ENCODE results near the gene XYLT1.

XYLT1 gene

DNA sequence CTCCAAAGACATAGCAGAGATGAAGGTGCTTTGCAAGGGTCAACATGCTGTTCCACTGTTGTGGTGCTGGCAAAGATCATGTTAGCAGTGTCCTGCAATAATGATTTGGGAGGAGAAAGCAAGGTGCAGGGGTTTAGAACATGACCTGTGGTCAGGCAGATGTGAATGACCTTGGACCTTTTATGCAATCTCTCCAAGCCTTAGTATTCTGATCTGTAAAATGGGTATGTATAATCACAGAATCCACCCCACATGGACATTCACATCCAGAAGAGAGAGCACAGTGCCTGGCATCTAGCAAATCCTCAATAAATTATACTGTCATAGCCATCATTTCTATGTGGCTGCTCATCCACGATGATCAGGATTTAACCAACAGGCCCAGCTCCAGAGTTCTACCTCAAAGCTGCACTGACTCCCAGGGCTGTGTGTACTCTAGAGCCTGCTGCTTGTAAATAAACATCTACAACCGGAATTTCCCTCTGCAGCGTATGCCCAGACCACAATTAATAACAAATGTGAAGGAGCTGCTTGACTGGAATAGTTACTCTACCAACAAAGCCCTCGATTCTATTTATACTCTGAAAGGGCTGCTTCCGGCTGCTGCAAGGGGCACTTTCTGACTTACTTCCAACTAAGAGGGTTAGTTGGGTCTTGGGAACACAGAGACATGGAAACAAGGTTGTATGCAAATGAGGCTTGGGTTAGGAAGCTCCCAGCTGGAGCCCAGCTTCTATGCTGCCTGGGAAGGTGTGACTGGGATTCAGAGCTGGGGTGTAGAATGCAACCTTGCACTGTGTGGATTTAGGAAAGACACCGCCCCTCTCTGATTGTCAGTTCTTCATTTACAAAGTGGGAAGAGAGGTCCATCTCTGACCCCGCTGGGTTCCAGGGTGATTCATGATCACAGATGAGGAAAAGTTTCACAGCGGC lies 265.2 kb downstream of the XYLT1 start:
- no peaks in the 10 kb centered on the region for H3K4me1 ChIP-seq (ENCODE audit: control insufficient read depth, low read length)
- H3K4me3 ChIP-seq (ENCODE audit: low read length), result no peak overlapping the region
- H3K27ac ChIP-seq (ENCODE audit: low read depth, low read length), result no peak overlapping the region
- H3K79me2 ChIP-seq (ENCODE audit: control insufficient read depth, low read length), result no peaks in the 10 kb centered on the region
- no peak overlapping the region for H3K4me2 ChIP-seq (ENCODE audit: low read length)
- no peak for TF ChIP-seq EZH2phosphoT487 (IDR thresholded peaks at IDR 0.05; ENCODE audit: borderline replicate concordance, low read length)
- TF ChIP-seq, protein P1, sequence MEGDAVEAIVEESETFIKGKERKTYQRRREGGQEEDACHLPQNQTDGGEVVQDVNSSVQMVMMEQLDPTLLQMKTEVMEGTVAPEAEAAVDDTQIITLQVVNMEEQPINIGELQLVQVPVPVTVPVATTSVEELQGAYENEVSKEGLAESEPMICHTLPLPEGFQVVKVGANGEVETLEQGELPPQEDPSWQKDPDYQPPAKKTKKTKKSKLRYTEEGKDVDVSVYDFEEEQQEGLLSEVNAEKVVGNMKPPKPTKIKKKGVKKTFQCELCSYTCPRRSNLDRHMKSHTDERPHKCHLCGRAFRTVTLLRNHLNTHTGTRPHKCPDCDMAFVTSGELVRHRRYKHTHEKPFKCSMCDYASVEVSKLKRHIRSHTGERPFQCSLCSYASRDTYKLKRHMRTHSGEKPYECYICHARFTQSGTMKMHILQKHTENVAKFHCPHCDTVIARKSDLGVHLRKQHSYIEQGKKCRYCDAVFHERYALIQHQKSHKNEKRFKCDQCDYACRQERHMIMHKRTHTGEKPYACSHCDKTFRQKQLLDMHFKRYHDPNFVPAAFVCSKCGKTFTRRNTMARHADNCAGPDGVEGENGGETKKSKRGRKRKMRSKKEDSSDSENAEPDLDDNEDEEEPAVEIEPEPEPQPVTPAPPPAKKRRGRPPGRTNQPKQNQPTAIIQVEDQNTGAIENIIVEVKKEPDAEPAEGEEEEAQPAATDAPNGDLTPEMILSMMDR (IDR thresholded peaks at IDR 0.05; ENCODE audit: low read depth, low read length, poor library complexity, severe bottlenecking), result no peak
- no peaks in the 10 kb centered on the region for H3K9me3 ChIP-seq (ENCODE audit: control insufficient read depth, insufficient read depth, low read length)
- no peaks in the 10 kb centered on the region for H3K9me2 ChIP-seq (replicated peaks; ENCODE audit: control insufficient read depth, low read length)
- H3F3A ChIP-seq (ENCODE audit: control insufficient read depth, insufficient read depth), result no peaks in the 10 kb centered on the region
- no peaks in the 10 kb centered on the region for H3K27me3 ChIP-seq (ENCODE audit: control insufficient read depth, low read length)
- H4K20me1 ChIP-seq (ENCODE audit: control insufficient read depth, insufficient read depth, low read depth, low read length), result no peaks in the 10 kb centered on the region
- H3K36me3 ChIP-seq (ENCODE audit: control insufficient read depth, low read length), result no peaks in the 10 kb centered on the region

DNA sequence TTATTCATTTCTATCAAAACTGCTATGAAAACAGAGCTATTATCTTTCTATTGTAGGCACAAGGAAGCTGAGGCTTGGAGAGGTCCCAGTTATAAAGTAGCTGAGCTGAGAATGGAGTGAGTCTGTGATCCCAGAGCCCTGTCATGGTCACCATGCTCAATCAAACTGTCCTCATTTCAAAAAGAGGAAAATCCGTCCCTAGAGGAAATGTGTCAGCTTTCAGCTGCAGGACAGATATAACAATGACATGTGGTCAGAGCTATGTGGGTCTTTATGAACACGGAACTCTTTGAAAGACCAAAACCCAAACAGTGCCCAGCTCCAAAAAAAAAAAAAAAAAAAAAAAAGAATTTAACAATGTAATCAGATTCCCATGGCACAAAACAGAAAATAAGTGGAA lies 266.1 kb downstream of the XYLT1 start:
- Histone ChIP-seq H3K9me3 (ENCODE audit: control insufficient read depth, insufficient read depth, low read length) (no peaks in the 10 kb centered on the region), H3K79me2 (ENCODE audit: control insufficient read depth, low read length) (no peaks in the 10 kb centered on the region), H3K27ac (ENCODE audit: low read depth, low read length) (no peak overlapping the region), H3K36me3 (ENCODE audit: control insufficient read depth, low read length) (peaks cover under 1% of the 10 kb centered on the region; the same call in 1 of the 2 replicates), H3K4me1 (ENCODE audit: control insufficient read depth, low read length) (no peaks in the 10 kb centered on the region), H3K9me2 (replicated peaks; ENCODE audit: control insufficient read depth, low read length) (no peaks in the 10 kb centered on the region), H3K4me2 (ENCODE audit: low read length) (no peak overlapping the region), H3K4me3 (ENCODE audit: low read length) (no peak overlapping the region), H3F3A (ENCODE audit: control insufficient read depth, insufficient read depth) (no peaks in the 10 kb centered on the region), H3K27me3 (ENCODE audit: control insufficient read depth, low read length) (no peaks in the 10 kb centered on the region), H4K20me1 (ENCODE audit: control insufficient read depth, insufficient read depth, low read depth, low read length) (no peaks in the 10 kb centered on the region)
- TF ChIP-seq, protein P1 (IDR thresholded peaks at IDR 0.05; ENCODE audit: low read depth, low read length, poor library complexity, severe bottlenecking), result no peak
- no peak for TF ChIP-seq EZH2phosphoT487 (IDR thresholded peaks at IDR 0.05; ENCODE audit: borderline replicate concordance, low read length)

DNA sequence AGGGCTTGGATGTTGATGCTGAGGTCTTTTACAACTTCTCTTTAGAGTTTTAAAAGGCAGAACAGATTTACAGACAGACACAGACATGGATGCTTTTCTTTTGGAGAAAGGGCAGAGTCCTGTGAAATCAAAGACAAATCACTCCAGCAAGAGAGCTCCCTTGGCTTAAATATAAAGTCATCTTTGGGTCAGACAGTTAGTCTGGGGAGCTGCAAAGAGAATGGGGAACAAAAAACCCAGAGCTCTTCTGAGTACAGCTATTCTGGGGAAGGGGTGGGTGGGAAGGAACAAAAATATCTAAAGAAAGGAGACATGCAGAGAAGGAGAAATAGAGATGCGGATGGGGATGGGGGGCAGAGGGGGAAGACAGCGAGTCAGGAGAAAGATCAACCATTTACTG lies 266.6 kb downstream of the XYLT1 start:
- Histone ChIP-seq H3K9me3 (ENCODE audit: control insufficient read depth, insufficient read depth, low read length) (no peaks in the 10 kb centered on the region), H3K36me3 (ENCODE audit: control insufficient read depth, low read length) (peaks cover 5% of the 10 kb centered on the region; the same call in 1 of the 2 replicates), H3K27ac (ENCODE audit: low read depth, low read length) (no peak overlapping the region), H3K4me3 (ENCODE audit: low read length) (no peak overlapping the region), H3F3A (ENCODE audit: control insufficient read depth, insufficient read depth) (no peaks in the 10 kb centered on the region), H3K27me3 (ENCODE audit: control insufficient read depth, low read length) (no peaks in the 10 kb centered on the region), H3K4me2 (ENCODE audit: low read length) (no peak overlapping the region), H4K20me1 (ENCODE audit: control insufficient read depth, insufficient read depth, low read depth, low read length) (no peaks in the 10 kb centered on the region), H3K79me2 (ENCODE audit: control insufficient read depth, low read length) (no peaks in the 10 kb centered on the region), H3K4me1 (ENCODE audit: control insufficient read depth, low read length) (no peaks in the 10 kb centered on the region), H3K9me2 (replicated peaks; ENCODE audit: control insufficient read depth, low read length) (no peaks in the 10 kb centered on the region)
- TF ChIP-seq, protein P1 (IDR thresholded peaks at IDR 0.05; ENCODE audit: low read depth, low read length, poor library complexity, severe bottlenecking), result no peak
- no peak for TF ChIP-seq EZH2phosphoT487 (IDR thresholded peaks at IDR 0.05; ENCODE audit: borderline replicate concordance, low read length)

Measured in DOHH2 (cell line).